Measurements from ENCODE around the gene RFX3.

The RFX3 gene

DNA sequence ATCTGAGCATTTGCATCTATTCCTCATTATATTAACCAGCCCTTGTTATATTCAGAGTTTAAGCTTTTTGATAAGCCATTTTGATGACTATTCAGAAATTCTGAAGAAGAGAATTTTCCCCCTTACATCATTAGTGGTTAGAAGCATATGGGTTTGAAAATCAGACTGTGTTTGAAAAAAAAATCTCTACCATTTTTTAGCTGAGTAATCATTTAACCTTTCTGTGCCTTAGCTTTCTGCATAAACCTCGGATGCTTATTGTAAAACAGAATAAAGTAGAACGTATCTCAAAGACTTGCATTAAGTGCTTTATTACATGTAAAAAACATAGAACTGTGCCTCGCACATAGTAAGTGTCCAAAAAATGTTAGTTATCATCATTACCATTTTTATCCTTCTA is 278.6 kb downstream of the RFX3 start:
- no peak overlapping the region for H3K9ac ChIP-seq (ENCODE audit: low read depth, low read length)
- no peaks in the 10 kb centered on the region for H3K27me3 ChIP-seq (ENCODE audit: insufficient read depth, low read length)
- 79% methylated on average over 2 of the region's 3 CpGs for WGBS
- H3K9me3 ChIP-seq (ENCODE audit: insufficient read depth, low read depth, low read length): no peaks in the 10 kb centered on the region
- H3K27ac ChIP-seq (ENCODE audit: low read depth, low read length): no peak overlapping the region
- H3K4me3 ChIP-seq (ENCODE audit: low read length): no peak overlapping the region
- H3K36me3 ChIP-seq (ENCODE audit: insufficient read depth, low read length): no peaks in the 10 kb centered on the region
- H3K4me1 ChIP-seq (ENCODE audit: insufficient read depth, low read length): no peaks in the 10 kb centered on the region

DNA sequence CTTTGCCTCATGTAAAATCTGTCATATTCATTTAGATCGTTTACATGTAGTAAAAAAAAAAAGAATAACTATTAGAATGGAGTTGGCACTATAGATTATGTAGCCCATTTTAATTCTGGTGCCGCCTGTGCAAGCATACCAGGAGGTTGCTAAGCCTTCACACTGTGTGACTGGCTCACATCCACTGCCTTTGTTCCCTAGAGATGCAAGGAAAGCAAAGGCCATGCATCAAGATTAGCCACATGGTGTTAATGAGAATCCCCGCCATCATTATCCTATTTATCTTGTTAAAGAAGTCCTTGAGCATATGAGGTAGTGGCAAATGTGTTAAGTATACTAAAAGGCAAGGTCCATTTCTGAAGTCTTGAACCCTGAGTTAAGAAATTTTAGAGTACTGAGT is 279.6 kb downstream of the RFX3 start:
- Histone ChIP-seq H3K27me3 (ENCODE audit: insufficient read depth, low read length) (no peaks in the 10 kb centered on the region), H3K4me3 (ENCODE audit: low read length) (no peak overlapping the region), H3K4me1 (ENCODE audit: insufficient read depth, low read length) (peaks cover 8% of the 10 kb centered on the region), H3K27ac (ENCODE audit: low read depth, low read length) (no peak overlapping the region), H3K9me3 (ENCODE audit: insufficient read depth, low read depth, low read length) (no peaks in the 10 kb centered on the region), H3K9ac (ENCODE audit: low read depth, low read length) (no peak overlapping the region), H3K36me3 (ENCODE audit: insufficient read depth, low read length) (no peaks in the 10 kb centered on the region)
- WGBS: 85% methylated on average over 2 of the region's 3 CpGs

DNA sequence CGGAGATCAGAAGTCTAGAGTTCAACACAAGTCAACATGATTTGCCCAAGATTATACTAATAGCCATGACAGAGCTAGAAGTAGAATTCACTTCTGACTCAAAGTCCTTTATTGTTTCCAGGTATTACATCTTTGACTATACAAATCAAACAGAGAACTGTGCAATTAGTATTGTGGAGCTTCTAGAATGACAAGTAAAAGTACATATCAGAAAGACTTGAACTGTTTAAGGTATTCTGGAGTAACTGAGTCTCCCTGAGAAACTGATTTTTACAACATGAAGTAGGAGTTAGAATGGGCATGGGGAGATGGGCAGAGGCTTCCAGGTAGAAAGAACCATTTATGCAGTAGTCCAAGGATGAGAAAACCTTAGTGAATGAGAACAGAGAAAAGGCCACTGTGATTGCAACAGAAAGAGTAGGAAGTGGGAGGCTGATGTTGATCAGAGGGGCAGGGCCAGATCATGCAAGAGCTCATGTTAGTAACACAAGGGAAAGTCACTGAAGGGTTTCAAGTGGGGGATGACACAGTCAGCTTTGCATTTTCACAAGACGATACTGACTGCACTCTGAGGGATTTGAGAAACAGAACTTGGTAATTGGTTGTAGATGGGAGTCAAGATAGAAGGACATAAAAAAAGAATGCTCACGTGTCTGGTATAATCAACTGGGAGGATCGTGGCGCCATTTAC is 280.7 kb downstream of the RFX3 start:
- Histone ChIP-seq H3K4me3 (ENCODE audit: low read length) (no peak overlapping the region), H3K27ac (ENCODE audit: low read depth, low read length) (no peak overlapping the region), H3K27me3 (ENCODE audit: insufficient read depth, low read length) (no peaks in the 10 kb centered on the region), H3K36me3 (ENCODE audit: insufficient read depth, low read length) (no peaks in the 10 kb centered on the region), H3K9ac (ENCODE audit: low read depth, low read length) (no peak overlapping the region), H3K4me1 (ENCODE audit: insufficient read depth, low read length) (peaks cover 13% of the 10 kb centered on the region), H3K9me3 (ENCODE audit: insufficient read depth, low read depth, low read length) (no peaks in the 10 kb centered on the region)
- WGBS: 95% methylated on average over 5 of the region's 5 CpGs

DNA sequence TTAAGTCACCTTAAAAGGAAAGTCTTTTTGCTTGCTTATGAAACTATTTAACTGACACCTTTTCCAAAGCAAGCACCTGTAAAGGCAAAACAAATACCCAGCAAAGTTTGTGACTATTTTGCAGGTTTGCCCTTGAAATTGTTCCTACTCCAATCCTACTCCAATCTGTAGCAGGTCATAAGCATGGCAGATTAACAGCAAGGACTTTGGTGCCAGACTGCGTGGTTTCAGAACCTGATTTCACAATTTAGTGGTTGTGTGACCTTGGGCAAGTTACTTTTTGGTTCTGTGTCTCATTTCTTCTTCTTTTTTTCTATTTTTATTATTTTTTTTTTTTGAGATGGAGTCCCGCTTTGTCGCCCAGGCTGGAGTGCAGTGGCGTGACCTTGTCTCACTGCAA is 282.1 kb downstream of the RFX3 start:
- no peaks in the 10 kb centered on the region for H3K36me3 ChIP-seq (ENCODE audit: insufficient read depth, low read length)
- H3K4me3 ChIP-seq (ENCODE audit: low read length): no peak overlapping the region
- peaks cover 13% of the 10 kb centered on the region for H3K4me1 ChIP-seq (ENCODE audit: insufficient read depth, low read length)
- no peaks in the 10 kb centered on the region for H3K9me3 ChIP-seq (ENCODE audit: insufficient read depth, low read depth, low read length)
- 99% methylated on average over 4 of the region's 4 CpGs for WGBS
- H3K27ac ChIP-seq (ENCODE audit: low read depth, low read length): no peak overlapping the region
- H3K9ac ChIP-seq (ENCODE audit: low read depth, low read length): no peak overlapping the region
- H3K27me3 ChIP-seq (ENCODE audit: insufficient read depth, low read length): no peaks in the 10 kb centered on the region

DNA sequence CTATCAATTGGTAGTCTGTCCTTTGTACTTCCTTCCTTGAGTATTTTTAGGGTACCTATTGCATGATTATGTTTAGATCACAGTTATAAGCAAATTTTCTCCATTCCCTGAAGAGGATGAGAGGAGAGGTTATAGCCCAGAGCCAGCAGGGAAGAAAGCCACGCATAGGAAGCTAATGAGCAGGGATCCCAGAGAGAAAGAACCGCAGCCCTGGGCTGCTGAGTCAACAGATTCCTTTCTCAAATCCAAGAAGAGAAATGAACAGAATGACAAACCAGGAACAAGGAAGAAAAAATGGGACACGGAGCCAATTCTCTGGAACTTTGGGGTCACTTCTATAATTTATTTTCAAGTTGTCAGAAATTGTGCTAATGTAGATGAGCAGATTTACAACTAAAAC is 284.5 kb downstream of the RFX3 start:
- Histone ChIP-seq H3K9me3 (ENCODE audit: insufficient read depth, low read depth, low read length) (no peaks in the 10 kb centered on the region), H3K27ac (ENCODE audit: low read depth, low read length) (no peak overlapping the region), H3K4me1 (ENCODE audit: insufficient read depth, low read length) (peaks cover 13% of the 10 kb centered on the region), H3K36me3 (ENCODE audit: insufficient read depth, low read length) (no peaks in the 10 kb centered on the region), H3K27me3 (ENCODE audit: insufficient read depth, low read length) (no peaks in the 10 kb centered on the region), H3K9ac (ENCODE audit: low read depth, low read length) (no peak overlapping the region), H3K4me3 (ENCODE audit: low read length) (no peak overlapping the region)
- 22% methylated on average over 2 of the region's 3 CpGs for WGBS

DNA sequence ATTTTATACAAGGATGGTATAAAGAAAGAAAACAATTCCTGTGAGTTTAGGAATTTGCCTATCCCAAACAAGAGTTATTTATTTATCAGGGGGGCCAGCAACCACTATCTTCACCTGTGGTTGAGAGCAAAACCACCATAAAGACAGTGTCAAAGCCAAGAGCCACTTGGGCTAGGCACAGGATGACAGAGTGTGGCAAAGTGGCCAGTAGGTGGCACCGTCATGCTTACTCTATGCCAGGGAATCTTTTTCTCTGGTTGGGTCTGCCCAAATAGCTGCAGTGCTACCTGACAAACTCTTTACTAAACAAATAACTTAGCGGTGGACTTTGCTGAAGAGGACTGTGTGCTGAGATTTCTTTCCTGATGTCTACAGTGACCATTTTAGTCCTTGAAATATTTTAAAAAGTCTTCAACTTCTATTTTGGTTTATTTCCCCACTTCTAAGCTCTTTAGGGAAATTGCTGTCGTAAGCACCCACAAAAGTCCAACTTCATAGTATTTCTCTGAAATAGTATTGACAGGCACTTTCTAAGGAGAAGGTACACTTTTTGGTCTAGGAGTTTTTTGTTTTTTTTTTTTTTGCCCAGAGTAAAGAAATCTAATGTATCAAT is 285.0 kb downstream of the RFX3 start:
- Histone ChIP-seq H3K27ac (ENCODE audit: low read depth, low read length) (no peak overlapping the region), H3K4me1 (ENCODE audit: insufficient read depth, low read length) (peaks cover 13% of the 10 kb centered on the region), H3K9me3 (ENCODE audit: insufficient read depth, low read depth, low read length) (no peaks in the 10 kb centered on the region), H3K36me3 (ENCODE audit: insufficient read depth, low read length) (no peaks in the 10 kb centered on the region), H3K4me3 (ENCODE audit: low read length) (no peak overlapping the region), H3K27me3 (ENCODE audit: insufficient read depth, low read length) (no peaks in the 10 kb centered on the region), H3K9ac (ENCODE audit: low read depth, low read length) (no peak overlapping the region)
- WGBS: 39% methylated on average over 3 of the region's 3 CpGs

DNA sequence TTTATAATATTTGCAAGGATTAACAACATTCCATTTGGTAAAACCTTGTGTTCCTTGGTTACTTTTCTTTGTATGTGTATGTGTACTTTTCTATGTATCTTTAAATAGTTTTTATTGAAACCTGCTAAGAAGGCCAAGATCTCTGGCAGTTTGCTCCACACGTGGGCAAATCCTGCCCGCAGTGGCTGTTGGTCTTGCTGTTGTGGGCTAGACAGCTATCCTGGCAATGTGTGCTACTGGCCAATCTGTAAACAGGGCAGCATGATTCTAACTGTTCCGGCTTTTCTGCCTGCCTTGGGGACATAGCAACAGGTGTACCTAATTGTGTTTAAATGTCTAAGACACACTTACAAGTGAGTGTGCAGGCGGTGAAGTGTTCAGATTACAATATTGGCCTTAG is 286.6 kb downstream of the RFX3 start:
- Histone ChIP-seq H3K9ac (ENCODE audit: low read depth, low read length) (no peak overlapping the region), H3K27ac (ENCODE audit: low read depth, low read length) (no peak overlapping the region)
- 98% methylated on average over 4 of the region's 4 CpGs for WGBS

DNA sequence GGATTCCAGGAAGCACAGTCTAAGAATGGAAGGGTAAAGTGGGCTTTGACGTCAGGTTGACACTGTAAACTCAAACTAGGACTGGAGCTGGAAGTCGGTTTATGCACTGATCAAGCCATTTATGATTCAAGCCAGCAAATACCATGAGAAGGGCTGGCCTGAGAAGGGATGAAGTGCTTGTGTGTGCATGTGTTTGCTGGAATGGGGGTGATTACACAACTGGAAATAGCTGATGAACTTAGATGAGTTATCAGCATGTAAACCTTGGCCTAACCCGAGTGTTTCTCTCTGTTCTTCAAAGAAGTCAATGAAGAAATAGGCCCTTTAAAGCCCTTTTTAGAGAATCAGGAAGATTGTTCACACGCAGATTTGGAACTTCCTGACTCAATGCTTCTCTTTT is 287.6 kb downstream of the RFX3 start:
- Histone ChIP-seq H3K9ac (ENCODE audit: low read depth, low read length) (no peak overlapping the region), H3K27ac (ENCODE audit: low read depth, low read length) (no peak overlapping the region), H3K36me3 (ENCODE audit: insufficient read depth, low read length) (0 out of 2 replicates have a peak, but pooled peaks cover 3% of the 10 kb centered on the region), H3K4me3 (ENCODE audit: low read length) (no peak overlapping the region), H3K4me1 (ENCODE audit: insufficient read depth, low read length) (peaks cover 13% of the 10 kb centered on the region), H3K9me3 (ENCODE audit: insufficient read depth, low read depth, low read length) (no peaks in the 10 kb centered on the region), H3K27me3 (ENCODE audit: insufficient read depth, low read length) (no peaks in the 10 kb centered on the region)
- WGBS: 94% methylated on average over 4 of the region's 4 CpGs

More for the DNA sequence above, 286.6 kb downstream of the RFX3 start:
- Histone ChIP-seq H3K4me3 (ENCODE audit: low read length) (no peak overlapping the region), H3K36me3 (ENCODE audit: insufficient read depth, low read length) (0 out of 2 replicates have a peak, but pooled peaks cover 3% of the 10 kb centered on the region), H3K9me3 (ENCODE audit: insufficient read depth, low read depth, low read length) (no peaks in the 10 kb centered on the region), H3K27me3 (ENCODE audit: insufficient read depth, low read length) (no peaks in the 10 kb centered on the region), H3K4me1 (ENCODE audit: insufficient read depth, low read length) (peaks cover 13% of the 10 kb centered on the region)

DNA sequence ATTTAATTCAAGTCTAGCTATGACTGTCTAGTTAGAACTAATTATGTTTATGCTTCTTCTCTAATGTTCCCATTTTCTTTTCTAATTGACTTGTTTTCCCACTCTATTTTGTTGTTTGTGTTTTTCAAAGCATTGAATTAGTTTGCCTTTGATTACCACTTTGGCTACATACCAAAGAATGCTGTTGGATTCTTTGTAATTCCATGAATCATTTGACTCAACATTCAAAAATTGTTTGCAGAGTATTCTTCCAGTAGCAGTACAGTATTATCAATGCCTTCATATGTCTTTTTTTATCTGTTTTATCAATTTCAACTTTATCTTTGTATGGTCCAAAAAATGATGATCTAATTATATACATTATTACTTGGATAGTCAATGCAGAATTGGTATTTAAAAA is 288.7 kb downstream of the RFX3 start:
- Histone ChIP-seq H3K4me1 (ENCODE audit: insufficient read depth, low read length) (peaks cover 13% of the 10 kb centered on the region), H3K27ac (ENCODE audit: low read depth, low read length) (no peak overlapping the region), H3K9me3 (ENCODE audit: insufficient read depth, low read depth, low read length) (no peaks in the 10 kb centered on the region), H3K4me3 (ENCODE audit: low read length) (no peak overlapping the region), H3K36me3 (ENCODE audit: insufficient read depth, low read length) (0 out of 2 replicates have a peak, but pooled peaks cover 3% of the 10 kb centered on the region), H3K27me3 (ENCODE audit: insufficient read depth, low read length) (no peaks in the 10 kb centered on the region), H3K9ac (ENCODE audit: low read depth, low read length) (no peak overlapping the region)

DNA sequence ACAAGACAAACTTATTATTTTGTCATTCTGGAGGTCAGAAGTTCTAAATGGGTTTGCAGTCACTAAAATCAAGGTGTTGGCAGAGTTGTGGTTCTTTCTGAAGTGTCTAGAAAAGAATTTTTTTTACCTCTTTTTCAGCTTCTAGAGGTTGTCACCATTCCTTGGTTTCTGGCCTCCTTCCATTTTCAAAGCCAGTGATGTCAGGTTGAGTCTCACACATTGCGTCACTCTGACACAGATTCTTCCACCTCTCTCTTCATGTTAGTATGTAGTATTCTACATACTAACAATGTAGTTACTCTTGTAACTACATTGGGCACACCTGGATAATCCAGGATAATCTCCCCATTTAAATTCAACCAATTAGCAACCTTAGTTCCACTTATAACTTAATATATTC is 290.3 kb downstream of the RFX3 start:
- Histone ChIP-seq H3K27ac (ENCODE audit: low read depth, low read length) (no peak overlapping the region), H3K4me3 (ENCODE audit: low read length) (no peak overlapping the region), H3K9me3 (ENCODE audit: insufficient read depth, low read depth, low read length) (no peaks in the 10 kb centered on the region), H3K36me3 (ENCODE audit: insufficient read depth, low read length) (0 out of 2 replicates have a peak, but pooled peaks cover 3% of the 10 kb centered on the region), H3K4me1 (ENCODE audit: insufficient read depth, low read length) (no peaks in the 10 kb centered on the region), H3K9ac (ENCODE audit: low read depth, low read length) (no peak overlapping the region), H3K27me3 (ENCODE audit: insufficient read depth, low read length) (no peaks in the 10 kb centered on the region)
- 100% methylated on average over 1 of the region's 1 CpG for WGBS

DNA sequence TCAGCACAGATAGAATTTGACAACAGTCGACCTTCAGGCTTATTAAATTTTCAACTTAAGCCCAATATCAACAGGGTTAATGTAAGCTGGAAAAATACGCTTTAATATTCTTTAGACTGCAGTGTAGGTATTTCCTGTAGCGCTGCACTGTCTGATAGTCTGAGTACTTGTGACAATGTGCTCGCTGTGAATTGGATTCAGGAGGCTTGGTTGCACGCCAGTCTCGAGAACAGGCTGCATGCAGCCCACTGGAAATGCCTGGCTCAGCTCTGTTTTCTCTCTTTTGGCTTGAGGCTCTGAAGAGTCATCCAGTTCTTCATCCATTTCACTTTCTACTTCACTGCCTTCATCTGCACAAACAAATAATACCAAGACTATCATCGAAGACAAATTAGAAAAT is 300.9 kb downstream of the RFX3 start:
- Histone ChIP-seq H3K36me3 (ENCODE audit: insufficient read depth, low read length) (peaks cover 5% of the 10 kb centered on the region; the same call in 1 of the 2 replicates), H3K27ac (ENCODE audit: low read depth, low read length) (no peak overlapping the region), H3K4me3 (ENCODE audit: low read length) (no peak overlapping the region), H3K9ac (ENCODE audit: low read depth, low read length) (no peak overlapping the region), H3K9me3 (ENCODE audit: insufficient read depth, low read depth, low read length) (no peaks in the 10 kb centered on the region), H3K4me1 (ENCODE audit: insufficient read depth, low read length) (no peaks in the 10 kb centered on the region; the same call in 1 of the 2 replicates), H3K27me3 (ENCODE audit: insufficient read depth, low read length) (no peaks in the 10 kb centered on the region)
- WGBS: 93% methylated on average over 7 of the region's 7 CpGs

Measured in HUES64 (cell line).